Measurements from ENCODE around the gene KIF21A. TPM values are rescaled to one million over a fixed set of nuclear protein-coding genes. Genes with fewer than 3 reads are reported as not detected.

The KIF21A gene
- total RNA-seq, 1 donor from 2014 or later = 3.9 TPM

DNA sequence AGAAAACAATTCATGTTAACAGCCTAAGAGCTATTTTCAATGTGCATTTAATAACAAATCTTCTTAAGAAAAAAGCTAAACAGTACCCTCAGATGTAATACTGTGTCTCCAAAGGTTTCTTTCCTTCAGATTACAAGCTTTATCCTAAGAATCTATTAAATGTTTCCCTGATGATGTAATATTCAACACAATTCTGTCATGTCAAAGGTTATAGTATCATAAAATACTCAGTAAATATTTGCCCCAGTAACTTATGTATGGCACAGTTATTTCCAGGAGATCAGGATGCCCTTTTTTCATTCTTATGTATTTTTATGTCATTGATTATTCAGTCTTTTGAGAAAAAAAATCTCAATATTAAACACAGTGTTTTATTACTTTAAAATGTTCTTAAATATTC lies 128.4 kb downstream of the KIF21A start:
- no peak for TF ChIP-seq CTCF (IDR thresholded peaks at IDR 0.05)
- H3K9me3 Mint-ChIP-seq (ENCODE audit: unreplicated experiment) = no peaks in the 10 kb centered on the region
- no peak overlapping the region for H3K27ac Mint-ChIP-seq (ENCODE audit: unreplicated experiment)
- no peak overlapping the region for H3K4me3 Mint-ChIP-seq (ENCODE audit: unreplicated experiment)
- no peak for DNase-seq (ENCODE audit: extremely low spot score, unreplicated experiment)
- H3K4me1 Mint-ChIP-seq (ENCODE audit: unreplicated experiment) = peaks cover 4% of the 10 kb centered on the region
- no peaks in the 10 kb centered on the region for H3K36me3 Mint-ChIP-seq (ENCODE audit: unreplicated experiment)
- no peaks in the 10 kb centered on the region for H3K27me3 Mint-ChIP-seq (ENCODE audit: unreplicated experiment)

DNA sequence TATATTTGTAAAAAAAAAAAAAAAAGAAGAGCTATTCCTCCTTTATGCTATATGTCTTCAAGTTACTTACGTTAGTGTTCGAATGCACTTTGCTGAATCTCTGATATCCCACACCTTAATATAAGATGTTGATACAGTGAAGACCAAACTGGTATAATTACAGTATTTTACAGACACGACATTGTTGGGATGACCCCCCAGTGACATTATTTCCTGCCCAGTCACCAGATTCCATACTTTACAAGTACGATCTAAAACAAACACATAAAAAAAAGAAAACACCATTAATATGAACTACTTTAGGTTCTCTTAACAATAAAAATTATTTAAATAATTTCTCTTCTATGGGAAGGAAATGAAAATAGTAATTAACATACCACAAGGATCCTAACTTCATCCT lies 133.4 kb downstream of the KIF21A start:
- Mint-ChIP-seq H3K4me3 (ENCODE audit: unreplicated experiment) (no peak overlapping the region), H3K27me3 (ENCODE audit: unreplicated experiment) (no peaks in the 10 kb centered on the region), H3K9me3 (ENCODE audit: unreplicated experiment) (no peaks in the 10 kb centered on the region), H3K27ac (ENCODE audit: unreplicated experiment) (no peak overlapping the region), H3K36me3 (ENCODE audit: unreplicated experiment) (no peaks in the 10 kb centered on the region), H3K4me1 (ENCODE audit: unreplicated experiment) (peaks cover 4% of the 10 kb centered on the region)
- DNase-seq (ENCODE audit: extremely low spot score, unreplicated experiment) = no peak
- TF ChIP-seq CTCF (IDR thresholded peaks at IDR 0.05) = no peak

DNA sequence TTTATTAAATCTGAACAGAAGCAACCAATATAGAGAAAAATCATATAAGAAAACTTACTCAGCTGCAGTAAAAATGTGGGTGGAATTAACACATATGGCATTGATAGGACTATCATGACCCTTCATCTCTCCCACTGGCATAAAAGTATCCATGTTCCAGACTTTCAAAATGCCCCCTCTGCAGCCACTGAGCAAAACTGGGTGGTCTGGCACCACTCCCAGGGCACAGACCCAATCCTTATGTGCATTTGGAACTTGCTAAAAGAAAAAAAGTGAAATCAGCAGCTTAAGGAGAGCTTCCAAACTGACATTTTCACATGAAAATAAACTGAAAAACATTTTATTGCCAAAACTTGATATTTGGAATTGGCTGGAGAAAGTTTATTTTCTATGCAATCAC lies 141.5 kb downstream of the KIF21A start:
- no peaks in the 10 kb centered on the region for H3K27me3 Mint-ChIP-seq (ENCODE audit: unreplicated experiment)
- peaks cover 1% of the 10 kb centered on the region for H3K36me3 Mint-ChIP-seq (ENCODE audit: unreplicated experiment)
- DNase-seq (ENCODE audit: extremely low spot score, unreplicated experiment) = no peak
- no peak overlapping the region for H3K4me3 Mint-ChIP-seq (ENCODE audit: unreplicated experiment)
- TF ChIP-seq CTCF (IDR thresholded peaks at IDR 0.05) = no peak
- H3K9me3 Mint-ChIP-seq (ENCODE audit: unreplicated experiment) = peaks cover 5% of the 10 kb centered on the region
- no peak overlapping the region for H3K27ac Mint-ChIP-seq (ENCODE audit: unreplicated experiment)
- no peaks in the 10 kb centered on the region for H3K4me1 Mint-ChIP-seq (ENCODE audit: unreplicated experiment)

DNA sequence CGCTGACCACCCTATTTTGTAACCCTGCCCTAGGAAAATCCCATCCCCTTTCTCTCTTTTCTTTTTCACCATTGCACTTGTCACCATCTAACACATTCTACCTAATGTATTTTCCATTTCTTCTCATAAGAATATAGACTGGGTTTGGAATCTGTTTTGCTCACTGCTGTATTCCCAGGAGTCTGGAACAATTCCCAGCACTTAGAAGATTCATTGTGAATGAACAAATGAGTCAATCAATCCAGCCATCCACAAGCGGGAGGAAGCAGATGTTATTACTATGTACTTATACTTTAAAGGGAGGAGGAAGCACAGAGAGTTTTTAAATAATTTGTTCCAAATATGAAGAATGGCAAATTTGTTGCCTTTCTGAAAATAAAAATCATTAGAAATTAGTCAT lies 142.1 kb downstream of the KIF21A start:
- Mint-ChIP-seq H3K27me3 (ENCODE audit: unreplicated experiment) (no peaks in the 10 kb centered on the region), H3K4me1 (ENCODE audit: unreplicated experiment) (no peaks in the 10 kb centered on the region), H3K4me3 (ENCODE audit: unreplicated experiment) (no peak overlapping the region), H3K27ac (ENCODE audit: unreplicated experiment) (no peak overlapping the region), H3K36me3 (ENCODE audit: unreplicated experiment) (peaks cover 1% of the 10 kb centered on the region), H3K9me3 (ENCODE audit: unreplicated experiment) (peaks cover 5% of the 10 kb centered on the region)
- TF ChIP-seq CTCF (IDR thresholded peaks at IDR 0.05) = no peak
- no peak for DNase-seq (ENCODE audit: extremely low spot score, unreplicated experiment)

GRCh38 chr12:39297891-39298290 lies 145.0 kb downstream of the KIF21A start:
- no peak overlapping the region for H3K27ac Mint-ChIP-seq (ENCODE audit: unreplicated experiment)
- no peaks in the 10 kb centered on the region for H3K27me3 Mint-ChIP-seq (ENCODE audit: unreplicated experiment)
- H3K36me3 Mint-ChIP-seq (ENCODE audit: unreplicated experiment) = no peaks in the 10 kb centered on the region
- no peak for TF ChIP-seq CTCF (IDR thresholded peaks at IDR 0.05)
- H3K4me3 Mint-ChIP-seq (ENCODE audit: unreplicated experiment) = no peak overlapping the region
- H3K4me1 Mint-ChIP-seq (ENCODE audit: unreplicated experiment) = no peaks in the 10 kb centered on the region
- H3K9me3 Mint-ChIP-seq (ENCODE audit: unreplicated experiment) = peaks cover 5% of the 10 kb centered on the region
- DNase-seq (ENCODE audit: extremely low spot score, unreplicated experiment) = no peak
